Omental fat pad (tissue), 4 donors: ENCODE results near the gene SAP25. TPM values are rescaled to one million over a fixed set of nuclear protein-coding genes. Genes with fewer than 3 reads are reported as not detected.

ENCODE experiments used
- ATAC-seq: fragments of 150-250 bp; one replicate; pipeline ENCODE4 v1.9.1; 2016; ENCODE audit warnings: mild to moderate bottlenecking, moderate library complexity; ENCODE audit not compliant: low FRiP score
- DNase-seq: peaks from one replicate; pipeline ENCODE4 v3.0.0-alpha.2; 2019; ENCODE audit warnings: low spot score
- total RNA-seq, 4 donors: library from RNA; depleted of rRNA; stranded (reverse); fragments of >200 nt; gene quantifications; one replicate each; pipeline ENCODE4 v1.1.0, GENCODE V29; 2016
- TF ChIP-seq, protein P1 (sequence below), 3 donors: fragments of 450-650 bp; IDR thresholded peaks; one replicate each; pipeline ENCODE4 v1.5.1; 2016 to 2017; ENCODE audit warnings: antibody characterized with exemption in 3 of 3, mild to moderate bottlenecking in 3 of 3, moderate library complexity in 2 of 3

Gene SAP25
- total RNA-seq, 4 donors from 2014 or later = 1.1 to 4.7 (median 1.7) TPM; not detected in 1

DNA sequence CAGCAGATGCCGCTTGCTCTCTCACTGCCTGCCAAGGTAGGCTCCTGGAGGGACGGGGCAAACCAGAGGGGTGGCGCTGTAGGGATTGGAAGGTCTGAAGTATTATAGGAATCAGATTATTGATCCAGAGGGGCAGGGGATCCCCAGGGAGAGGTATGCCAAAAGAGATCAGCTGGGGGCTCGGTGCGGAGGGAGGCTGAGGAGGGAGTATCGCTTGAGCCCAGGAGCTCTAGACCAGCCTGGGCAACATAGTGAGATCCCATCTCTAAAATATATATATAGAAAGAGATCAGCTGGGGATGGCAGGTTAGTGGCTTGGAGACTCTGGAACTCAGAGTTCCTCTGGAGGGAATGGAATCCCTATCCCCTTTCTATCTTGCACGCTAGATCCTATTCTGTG lies 21.5 kb upstream of the SAP25 start:
- ATAC-seq (no peak), DNase-seq (no peak)
- TF ChIP-seq, protein P1, sequence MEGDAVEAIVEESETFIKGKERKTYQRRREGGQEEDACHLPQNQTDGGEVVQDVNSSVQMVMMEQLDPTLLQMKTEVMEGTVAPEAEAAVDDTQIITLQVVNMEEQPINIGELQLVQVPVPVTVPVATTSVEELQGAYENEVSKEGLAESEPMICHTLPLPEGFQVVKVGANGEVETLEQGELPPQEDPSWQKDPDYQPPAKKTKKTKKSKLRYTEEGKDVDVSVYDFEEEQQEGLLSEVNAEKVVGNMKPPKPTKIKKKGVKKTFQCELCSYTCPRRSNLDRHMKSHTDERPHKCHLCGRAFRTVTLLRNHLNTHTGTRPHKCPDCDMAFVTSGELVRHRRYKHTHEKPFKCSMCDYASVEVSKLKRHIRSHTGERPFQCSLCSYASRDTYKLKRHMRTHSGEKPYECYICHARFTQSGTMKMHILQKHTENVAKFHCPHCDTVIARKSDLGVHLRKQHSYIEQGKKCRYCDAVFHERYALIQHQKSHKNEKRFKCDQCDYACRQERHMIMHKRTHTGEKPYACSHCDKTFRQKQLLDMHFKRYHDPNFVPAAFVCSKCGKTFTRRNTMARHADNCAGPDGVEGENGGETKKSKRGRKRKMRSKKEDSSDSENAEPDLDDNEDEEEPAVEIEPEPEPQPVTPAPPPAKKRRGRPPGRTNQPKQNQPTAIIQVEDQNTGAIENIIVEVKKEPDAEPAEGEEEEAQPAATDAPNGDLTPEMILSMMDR (IDR thresholded peaks at IDR 0.05) = no peak

DNA sequence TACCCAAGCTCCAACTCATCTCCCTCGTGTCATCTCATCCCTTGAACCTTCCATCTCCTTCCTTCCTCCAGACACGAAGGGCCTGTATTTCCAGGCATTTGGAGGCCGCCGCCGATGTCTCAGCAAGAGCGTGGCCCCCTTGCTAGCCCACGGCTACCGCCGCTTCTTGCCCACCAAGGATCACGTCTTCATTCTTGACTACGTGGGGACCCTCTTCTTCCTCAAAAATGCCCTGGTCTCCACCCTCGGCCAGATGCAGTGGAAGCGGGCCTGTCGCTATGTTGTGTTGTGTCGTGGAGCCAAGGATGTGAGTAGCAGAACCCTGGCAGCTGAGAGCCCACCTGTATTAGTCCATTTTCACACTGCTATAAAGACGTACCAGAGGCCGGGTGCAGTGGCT lies 17.9 kb upstream of the SAP25 start:
- DNase-seq = no peak
- TF ChIP-seq, protein P1 (IDR thresholded peaks at IDR 0.05) = no peak
- ATAC-seq = no peak

DNA sequence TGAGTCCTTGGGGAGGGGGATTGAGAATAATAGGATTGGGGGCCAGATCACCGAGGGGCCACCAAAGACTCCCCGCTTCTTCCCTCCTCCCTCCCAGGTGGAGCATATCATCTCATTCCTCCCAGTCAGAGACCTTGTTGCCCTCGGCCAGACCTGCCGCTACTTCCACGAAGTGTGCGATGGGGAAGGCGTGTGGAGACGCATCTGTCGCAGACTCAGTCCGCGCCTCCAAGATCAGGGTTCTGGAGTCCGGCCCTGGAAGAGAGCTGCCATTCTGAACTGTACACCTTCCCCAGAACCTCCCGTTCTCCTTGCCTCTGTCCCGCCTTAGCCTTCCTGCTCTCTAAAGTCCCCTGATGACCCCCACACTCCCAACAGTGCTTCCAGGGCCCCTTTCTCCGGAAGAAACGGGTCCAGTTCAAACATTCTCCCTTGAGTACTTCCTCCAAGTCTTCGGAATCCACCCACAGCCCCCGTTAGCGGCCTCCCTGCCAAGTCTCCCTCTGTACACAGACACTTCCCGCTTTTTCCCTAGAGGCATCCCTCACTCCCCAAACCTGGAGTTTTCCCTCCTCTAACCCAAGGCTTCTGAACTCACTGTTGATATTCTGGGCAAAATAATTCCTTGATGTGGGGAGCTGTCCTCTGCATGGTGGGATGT lies 16.5 kb upstream of the SAP25 start:
- ATAC-seq (no peak), DNase-seq (no peak)
- TF ChIP-seq, protein P1 (IDR thresholded peaks at IDR 0.05) = no peak

DNA sequence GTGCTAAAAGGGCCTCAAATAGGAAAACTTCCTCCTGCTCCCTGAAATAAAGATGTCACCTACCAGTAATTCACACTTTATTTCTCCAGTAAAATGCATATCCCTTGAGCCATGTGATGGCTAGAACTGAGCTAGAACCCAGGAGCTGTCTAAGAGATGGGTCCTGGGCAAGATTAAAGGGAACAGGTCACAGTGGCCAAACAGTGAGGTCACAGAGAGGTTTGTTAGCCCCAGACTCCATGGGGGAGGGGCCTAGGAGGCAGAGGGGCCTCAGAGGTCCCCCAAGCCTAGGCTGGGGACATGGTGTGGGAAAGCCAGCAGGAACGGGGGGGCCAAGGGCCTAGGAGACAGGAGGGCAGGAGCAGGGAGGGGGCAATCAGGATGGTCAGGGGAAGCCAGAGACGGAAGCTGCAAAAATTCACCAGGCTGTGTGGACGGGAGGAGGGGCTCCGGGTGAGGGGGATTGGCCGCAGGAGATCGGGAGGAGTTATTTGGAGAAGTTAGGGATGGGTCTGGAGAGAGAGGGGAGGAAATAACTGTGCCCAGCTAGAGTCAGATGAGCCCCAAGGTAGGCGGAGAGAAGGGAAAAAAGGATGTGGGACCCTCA lies 15.7 kb upstream of the SAP25 start:
- DNase-seq (no peak), ATAC-seq (no peak)
- TF ChIP-seq, protein P1 (IDR thresholded peaks at IDR 0.05) = no peak

DNA sequence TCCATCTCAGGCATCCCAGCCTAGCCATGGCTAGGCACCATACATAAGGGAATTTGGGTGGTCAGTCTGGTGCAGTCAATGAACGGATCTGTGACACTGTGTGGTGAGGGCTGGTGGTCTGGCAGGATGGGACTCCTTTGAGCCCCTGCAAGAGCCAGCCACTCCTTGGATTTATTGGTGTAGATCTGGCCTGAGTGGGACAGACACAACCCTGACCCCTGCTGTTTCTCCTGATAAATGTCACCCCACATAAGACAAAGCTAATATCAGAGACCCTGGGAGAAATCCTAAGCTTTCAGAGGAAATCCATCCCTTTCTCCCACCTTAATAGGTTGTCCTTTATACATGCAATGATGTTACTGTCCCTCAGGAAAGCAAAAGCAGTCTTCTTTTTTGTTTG lies 14.7 kb upstream of the SAP25 start:
- no peak for DNase-seq
- ATAC-seq = no peak
- TF ChIP-seq, protein P1 (IDR thresholded peaks at IDR 0.05) = no peak

DNA sequence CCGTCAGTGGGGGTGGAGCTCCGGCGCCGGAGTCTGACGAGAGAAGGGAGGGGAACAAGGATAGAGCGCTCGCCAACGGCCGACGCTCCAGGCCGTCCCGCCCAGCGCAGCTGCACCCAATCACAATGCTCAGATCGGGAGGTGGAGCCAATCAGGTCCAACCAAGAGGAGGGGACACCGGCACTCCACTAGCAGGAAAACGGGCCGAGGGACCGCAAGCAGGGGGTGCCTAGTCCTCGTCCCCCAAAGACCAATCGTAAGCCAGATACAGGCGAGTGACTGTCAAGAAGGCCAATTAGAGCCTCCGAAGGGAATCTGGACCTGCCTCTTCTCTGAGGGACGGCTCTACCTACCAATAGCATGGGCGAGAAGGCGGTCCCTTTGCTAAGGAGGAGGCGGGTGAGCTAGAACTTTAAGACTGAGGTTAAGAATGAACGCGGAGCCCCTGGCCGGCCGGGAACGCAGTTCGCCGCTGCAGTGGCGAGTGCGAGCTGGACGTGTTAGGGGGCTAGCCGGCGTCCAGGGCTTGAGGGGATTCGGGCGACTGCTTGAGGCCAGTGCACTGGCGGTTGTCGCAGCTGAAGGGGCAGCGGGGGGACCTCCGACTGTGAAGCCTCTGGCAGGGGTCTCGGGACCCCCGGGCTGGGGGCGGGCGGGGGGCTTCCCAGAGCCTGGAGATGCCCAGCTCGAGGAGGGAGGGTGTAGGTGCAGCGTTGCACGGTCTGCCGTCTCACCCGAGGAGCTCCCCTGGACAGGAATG lies 12.7 kb upstream of the SAP25 start, which contains the start of gene FBXO24:
Gene FBXO24, plus strand, starts transcription at position 63 of the 760 bp plus-strand sequence. Its CDS starts 298 bp downstream, at position 361.
- DNase-seq = peak; percentile 96
- TF ChIP-seq, protein P1 (IDR thresholded peaks at IDR 0.05) = peak in 1 of 3 donors; percentile 1
- peak; percentile 96 for ATAC-seq
